ENCODE results near the gene ZNF362.

ZNF362 gene

GRCh38 chr1:33256471-33257206 lies at the start of gene ZNF362:
TSS of gene ZNF362 (plus strand) at chr1:33256492. CDS start at chr1:33270575, 14,083 bp downstream.
- TF ChIP-seq CTCF (conservative IDR thresholded peaks at IDR 0.05; ENCODE audit: low read depth, low read length) = no peak
- DNase-seq (ENCODE audit: low read depth) = peak; percentile 29
- H3K4me3 ChIP-seq (ENCODE audit: low read length) = peak within 1 kb of the TSS; percentile 84

- TF ChIP-seq CTCF (conservative IDR thresholded peaks at IDR 0.05; ENCODE audit: low read depth, low read length) = no peak
Measured at GRCh38 chr1:33211972-33212371, 44.3 kb upstream of the ZNF362 start.

GRCh38 chr1:33219886-33220661 lies 36.2 kb upstream of the ZNF362 start:
- peak; percentile 17 for TF ChIP-seq CTCF (conservative IDR thresholded peaks at IDR 0.05; ENCODE audit: low read depth, low read length)
- no peak overlapping the region for H3K4me3 ChIP-seq (ENCODE audit: low read length)
- DNase-seq (ENCODE audit: low read depth) = no peak

More at GRCh38 chr1:33211972-33212371, 44.3 kb upstream of the ZNF362 start:
- H3K4me3 ChIP-seq (ENCODE audit: low read length) = no peak overlapping the region
- DNase-seq (ENCODE audit: low read depth) = no peak

- H3K4me3 ChIP-seq (ENCODE audit: low read length) = no peak overlapping the region
- peak; percentile 69 for DNase-seq (ENCODE audit: low read depth)
- TF ChIP-seq CTCF (conservative IDR thresholded peaks at IDR 0.05; ENCODE audit: low read depth, low read length) = no peak
Measured at GRCh38 chr1:33220676-33221384, 35.5 kb upstream of the ZNF362 start.

GRCh38 chr1:33221385-33221758 lies 34.9 kb upstream of the ZNF362 start:
- TF ChIP-seq CTCF (conservative IDR thresholded peaks at IDR 0.05; ENCODE audit: low read depth, low read length) = no peak
- H3K4me3 ChIP-seq (ENCODE audit: low read length) = no peak overlapping the region
- DNase-seq (ENCODE audit: low read depth) = peak; percentile 52

- DNase-seq (ENCODE audit: low read depth) = no peak
- H3K4me3 ChIP-seq (ENCODE audit: low read length) = no peak overlapping the region
- no peak for TF ChIP-seq CTCF (conservative IDR thresholded peaks at IDR 0.05; ENCODE audit: low read depth, low read length)
Measured at GRCh38 chr1:33222381-33222780, 33.9 kb upstream of the ZNF362 start.
